RWPE1 (cell line): Measurements from ENCODE around the gene ILF3.

Source experiments
- CTCF ChIA-PET: fragments of 350-600 bp; sonication (Branson Sonifier 250); formaldehyde crosslinking; extraction: SDS; loops from one replicate; lab custom pipeline; 2021; lab: Yijun Ruan, JAX
- POLR2A ChIA-PET: fragments of 400-600 bp; formaldehyde crosslinking; extraction: SDS; loops from one replicate; lab custom pipeline; 2020; ENCODE audit warnings: antibody characterized with exemption; ENCODE audit not compliant: low non-redundant PET; lab: Yijun Ruan, JAX
- DNase-seq: peaks from one replicate; pipeline ENCODE4 v3.0.0; 2012; ENCODE audit warnings: low spot score
- H3K27ac ChIP-seq: fragments of 450-650 bp; 2 replicates; pipeline ENCODE4 v1.5.1; 2017
- CTCF ChIP-seq: fragments of 450-650 bp; conservative IDR thresholded peaks from 2 replicates; pipeline ENCODE4 v1.5.1; 2017; ENCODE audit warnings: low read depth, mild to moderate bottlenecking

The ILF3 gene

DNA sequence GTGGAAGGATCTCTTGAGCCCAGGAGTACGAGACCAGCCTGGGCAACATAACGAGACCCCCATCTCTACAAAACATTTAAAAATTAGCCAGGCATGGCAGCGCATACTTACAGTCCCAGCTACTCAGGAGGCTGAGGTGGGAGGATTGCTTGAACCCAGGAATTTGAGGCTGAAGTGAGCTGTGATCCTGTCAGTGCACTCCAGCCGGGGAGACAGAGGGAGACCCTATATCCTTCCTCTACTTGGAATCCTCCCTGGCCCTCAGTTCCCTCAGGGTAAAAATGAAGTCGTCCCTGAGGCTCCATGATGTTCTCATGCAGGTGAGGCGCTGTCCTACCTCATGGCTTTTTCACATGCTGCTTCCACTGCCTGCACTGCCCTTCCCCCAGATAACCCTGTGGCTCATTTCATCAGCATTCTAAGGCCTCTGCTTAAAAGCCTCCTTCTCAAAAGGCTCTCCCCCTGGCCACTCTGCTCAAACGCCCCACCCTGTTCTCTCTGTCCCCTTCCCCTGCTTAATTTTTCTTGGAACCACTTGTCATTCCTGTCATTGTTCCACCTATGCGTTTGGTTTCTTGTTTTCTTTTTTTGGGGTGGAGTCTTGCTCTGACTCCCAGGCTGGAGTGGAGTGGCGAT is 82.9 kb downstream of the ILF3 start:
- no peak for DNase-seq
- ChIA-PET CTCF (no interaction called here), POLR2A (no interaction called here)
- peak overlapping the region; percentile 18; the same call in 1 of the 2 replicates for H3K27ac ChIP-seq
- TF ChIP-seq CTCF, result no peak

GRCh38 chr19:10737722-10738121 is 83.6 kb downstream of the ILF3 start:
- CTCF ChIA-PET, result no interaction called here
- no peak for TF ChIP-seq CTCF
- no peak overlapping the region for H3K27ac ChIP-seq
- POLR2A ChIA-PET, result no interaction called here
- no peak for DNase-seq

GRCh38 chr19:10740798-10741197 is 86.7 kb downstream of the ILF3 start:
- CTCF ChIA-PET, result interaction anchor here (0.7 kb wide), 1 partner anchor 10 kb away, joined by 4 read pairs; no protein-coding TSS in a partner anchor
- no peak overlapping the region for H3K27ac ChIP-seq
- POLR2A ChIA-PET, result no interaction called here
- no peak for TF ChIP-seq CTCF
- DNase-seq, result no peak
